ENCODE results near the gene FAM180A.

GRCh38 chr7:135692055-135692454, 56.6 kb downstream of the FAM180A start:
- no peak for TF ChIP-seq CTCF (IDR thresholded peaks at IDR 0.05; ENCODE audit: insufficient read depth, low read length)
- TF ChIP-seq REST (IDR thresholded peaks at IDR 0.05; ENCODE audit: insufficient replicate concordance, low read depth): no peak

Measured in HL-60 (cell line).